UCSD-AML1 (cell line): Measurements from ENCODE around the gene FAM229A.

Experiments used
- DNase-seq: peaks from one replicate; lab custom pipeline; 2025; ENCODE audit not compliant: unreplicated experiment; lab: John Stamatoyannopoulos, UW

The FAM229A gene

DNA sequence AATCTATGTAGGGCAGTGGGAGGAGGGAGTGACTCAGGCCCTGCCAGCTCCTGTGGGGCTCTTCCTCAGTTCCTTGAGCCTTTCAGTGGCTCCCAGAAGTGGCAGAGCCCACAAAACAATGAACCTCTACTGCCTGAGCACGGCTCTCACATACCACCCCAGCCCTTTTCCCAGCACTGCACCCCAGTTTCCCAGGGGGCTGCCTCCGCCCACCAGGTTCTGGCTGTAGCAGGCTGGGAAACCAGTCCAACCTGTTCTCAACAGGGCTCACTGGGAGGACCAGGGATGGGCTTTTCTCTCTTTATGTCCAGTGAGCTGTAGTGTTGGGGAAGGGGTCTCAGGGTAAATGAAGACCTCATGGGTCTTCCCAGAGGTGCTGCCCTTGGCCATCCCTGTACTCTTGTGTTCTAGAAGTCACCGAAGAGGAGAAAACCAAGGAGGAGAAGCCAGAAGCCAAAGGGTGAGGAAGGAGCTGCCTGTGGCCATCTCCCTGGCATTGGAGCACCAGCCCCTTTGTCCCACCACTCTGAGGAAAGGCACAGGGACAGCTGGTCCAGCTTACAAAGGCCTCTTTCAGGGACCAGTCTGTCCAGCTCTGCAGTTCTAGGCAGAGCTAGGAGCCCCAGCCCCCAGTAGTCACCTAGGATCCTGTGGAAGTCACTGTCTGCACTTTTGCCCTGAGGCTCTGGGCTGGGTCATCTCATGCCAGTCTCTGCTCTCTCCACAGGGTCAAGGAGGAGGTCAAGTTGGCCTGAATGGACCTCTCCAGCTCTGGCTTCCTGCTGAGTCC, 29.8 kb downstream of the FAM229A start:
- DNase-seq = no peak

DNA sequence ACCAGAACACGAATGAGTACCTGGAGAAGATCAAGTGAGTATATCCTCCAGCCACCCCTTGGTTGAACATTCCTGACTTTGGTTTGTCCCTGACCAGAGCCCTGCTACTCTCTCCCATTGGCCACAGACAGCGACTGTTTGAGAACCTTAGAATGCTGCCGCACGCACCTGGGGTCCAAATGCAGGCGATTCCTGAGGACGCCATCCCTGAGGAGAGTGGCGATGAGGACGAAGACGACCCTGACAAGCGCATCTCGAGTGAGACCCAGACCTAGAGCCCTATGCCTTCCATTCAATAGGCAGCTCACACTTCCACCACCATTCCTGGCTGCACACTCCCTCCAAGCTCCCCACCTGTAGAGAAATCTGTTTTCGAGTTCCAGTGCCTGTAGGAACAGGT, 30.7 kb downstream of the FAM229A start:
- no peak for DNase-seq

DNA sequence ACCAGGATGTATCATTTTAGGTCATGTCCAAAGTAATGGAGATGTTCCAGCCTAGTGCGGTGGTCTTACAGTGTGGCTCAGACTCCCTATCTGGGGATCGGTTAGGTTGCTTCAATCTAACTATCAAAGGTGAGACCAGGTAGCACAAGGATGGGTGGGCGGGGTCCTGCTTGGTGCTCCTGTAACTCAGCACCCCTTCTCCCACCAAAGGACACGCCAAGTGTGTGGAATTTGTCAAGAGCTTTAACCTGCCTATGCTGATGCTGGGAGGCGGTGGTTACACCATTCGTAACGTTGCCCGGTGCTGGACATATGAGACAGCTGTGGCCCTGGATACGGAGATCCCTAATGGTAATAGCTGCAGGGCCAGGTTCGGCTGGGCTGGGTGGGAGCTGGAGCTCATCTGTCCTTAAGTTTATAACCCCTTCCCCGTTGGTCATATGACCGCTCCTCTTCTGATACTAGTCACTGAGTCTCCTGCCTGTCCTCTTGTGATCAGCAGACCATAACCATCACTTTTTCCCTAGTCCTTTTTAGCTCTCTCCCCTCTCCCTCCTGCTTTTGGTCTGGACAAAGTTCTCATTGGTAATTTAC, 31.6 kb downstream of the FAM229A start:
- DNase-seq = no peak

- no peak for DNase-seq
These were observed 32.3 kb downstream of the FAM229A start for GRCh38 chr1:32329931-32330466.

DNA sequence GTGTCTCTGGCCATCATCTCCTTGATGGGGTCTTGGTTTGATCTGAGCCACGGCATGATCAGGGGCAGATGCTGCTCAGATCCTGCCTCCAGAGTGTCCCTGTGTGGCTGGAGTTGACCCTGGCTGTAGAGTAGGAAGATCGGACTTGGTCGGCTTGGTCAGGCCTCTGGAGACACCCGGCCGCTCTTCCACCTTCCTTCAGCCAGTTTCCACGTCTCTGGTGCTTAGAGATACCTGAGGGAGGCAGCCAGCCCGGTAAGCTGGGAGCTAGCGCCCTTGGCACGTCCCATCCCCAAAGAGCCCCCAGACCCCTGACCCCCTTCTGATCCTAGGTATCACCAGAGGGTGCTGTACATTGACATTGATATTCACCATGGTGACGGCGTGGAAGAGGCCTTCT, 35.1 kb downstream of the FAM229A start:
- DNase-seq = no peak

DNA sequence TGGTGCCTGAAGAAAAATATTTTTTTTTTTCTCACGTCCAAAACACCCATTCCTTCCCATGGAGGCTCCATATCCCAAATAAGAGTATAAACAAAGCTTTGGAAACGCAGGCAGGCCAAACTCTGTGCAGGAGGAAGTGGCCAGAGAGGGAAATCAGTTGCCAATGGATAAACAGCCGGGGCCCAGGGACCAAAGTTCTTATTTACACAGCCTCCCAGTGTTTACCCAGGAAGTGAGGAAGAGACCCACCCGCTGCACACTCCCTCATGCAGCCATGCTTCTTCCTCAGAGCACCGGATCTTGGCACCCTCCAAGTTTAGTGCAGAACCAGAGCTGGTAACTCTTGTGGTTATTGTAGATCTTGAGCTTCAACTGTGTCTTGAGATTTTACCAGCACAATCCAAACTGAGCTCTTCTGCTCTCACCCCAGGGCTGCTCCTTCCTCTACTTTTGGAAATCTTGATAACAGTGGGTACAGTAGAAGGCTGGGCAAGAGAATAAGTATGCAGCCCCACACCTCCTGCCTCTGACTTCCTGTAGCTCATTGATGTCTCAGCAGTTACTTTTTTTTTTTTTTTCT, 40.5 kb downstream of the FAM229A start:
- peak; percentile 27 for DNase-seq

DNA sequence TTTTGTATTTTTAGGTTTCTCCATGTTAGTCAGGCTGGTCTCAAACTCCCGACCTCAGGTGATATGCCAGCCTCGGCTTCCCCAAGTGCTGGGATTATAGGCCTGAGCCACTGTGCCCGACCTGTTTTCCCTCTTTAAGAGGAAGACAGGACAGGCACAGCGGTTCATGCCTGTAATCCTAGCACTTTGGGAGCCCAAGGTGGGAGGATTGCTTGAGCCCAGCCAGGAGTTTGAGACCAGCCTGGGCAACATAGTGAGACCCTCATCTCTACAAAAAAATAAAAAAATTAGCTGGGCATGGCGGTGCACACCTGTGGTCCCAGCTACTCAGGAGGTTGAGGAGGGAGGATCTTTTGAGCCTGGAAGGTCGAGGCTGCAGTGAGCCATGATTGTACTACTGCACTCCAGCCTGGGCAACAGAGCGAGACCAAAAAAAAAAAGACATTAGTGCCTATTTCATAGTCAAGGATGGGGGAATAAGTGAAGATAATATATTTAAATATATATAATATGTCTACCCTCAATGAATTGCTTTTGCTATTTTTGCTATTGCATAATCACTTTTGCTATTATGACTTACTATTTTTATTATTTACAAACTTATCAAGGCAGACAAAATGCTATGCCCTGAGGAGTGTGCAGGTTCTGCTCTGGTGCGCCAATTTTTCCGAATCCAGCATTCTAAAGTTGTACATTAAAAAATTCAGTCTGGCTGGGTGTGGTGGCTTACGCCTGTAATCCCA, 44.0 kb downstream of the FAM229A start:
- no peak for DNase-seq

GRCh38 chr1:32316903-32317277, 45.4 kb downstream of the FAM229A start:
- DNase-seq = no peak

- DNase-seq = no peak
These were observed 50.4 kb downstream of the FAM229A start for GRCh38 chr1:32311709-32312393.
